DMS153 treated with DMSO at 0.1 percent for 48 hours (cell line): ENCODE data around the gene PTCH1.

Experiments
- DNase-seq: peaks from one replicate; lab custom pipeline; 2025; ENCODE audit not compliant: unreplicated experiment; lab: John Stamatoyannopoulos, UW

Gene PTCH1

GRCh38 chr9:95513711-95514110 lies 3.1 kb downstream of the PTCH1 start:
- DNase-seq = no peak

- DNase-seq = no peak
Observed at GRCh38 chr9:95512709-95513095, 4.1 kb downstream of the PTCH1 start.

GRCh38 chr9:95511952-95512708 lies 4.6 kb downstream of the PTCH1 start:
- no peak for DNase-seq

- DNase-seq = no peak
Observed at GRCh38 chr9:95511616-95511931, 5.2 kb downstream of the PTCH1 start.

GRCh38 chr9:95510709-95511615 lies 5.8 kb downstream of the PTCH1 start:
- DNase-seq = peak; percentile 84

- DNase-seq = no peak
Observed at GRCh38 chr9:95509851-95510708, 6.7 kb downstream of the PTCH1 start.

- peak; percentile 86 for DNase-seq
Observed at GRCh38 chr9:95508968-95509850, 7.6 kb downstream of the PTCH1 start.

- DNase-seq = no peak
Observed at GRCh38 chr9:95508242-95508967, 8.4 kb downstream of the PTCH1 start.

- DNase-seq = peak; percentile 5
Observed at GRCh38 chr9:95507464-95508241, 9.1 kb downstream of the PTCH1 start.

GRCh38 chr9:95506678-95507463 lies 9.9 kb downstream of the PTCH1 start:
- peak; percentile 27 for DNase-seq

GRCh38 chr9:95506428-95506677 lies 10.4 kb downstream of the PTCH1 start:
- peak; percentile 42 for DNase-seq

- peak; percentile 42 for DNase-seq
Observed at GRCh38 chr9:95505717-95506427, 10.9 kb downstream of the PTCH1 start.

GRCh38 chr9:95505072-95505716 lies 11.6 kb downstream of the PTCH1 start:
- DNase-seq = no peak

GRCh38 chr9:95504053-95504963 lies 12.5 kb downstream of the PTCH1 start:
- DNase-seq = no peak

GRCh38 chr9:95503369-95503768 lies 13.4 kb downstream of the PTCH1 start:
- DNase-seq = no peak

GRCh38 chr9:95502248-95502647 lies 14.5 kb downstream of the PTCH1 start:
- DNase-seq = no peak
